ENCODE results near the gene HIVEP1. TPM values are rescaled to one million over a fixed set of nuclear protein-coding genes. Genes with fewer than 3 reads are reported as not detected.
"Not testable (repeated sequence)": the region's sequence is repeated elsewhere in the genome, so short reads cannot be mapped to it uniquely, and the experiment has no call there.

The HIVEP1 gene
- total RNA-seq, 4 donors from 2014 or later: 21.6 to 59.4 (median 34.5) TPM

GRCh38 chr6:12148841-12149240 is 136.7 kb downstream of the HIVEP1 start:
- TF ChIP-seq CTCF (IDR thresholded peaks at IDR 0.05): no peak
- no peak for ATAC-seq (ENCODE audit: low FRiP score)

GRCh38 chr6:12149944-12150510 is 137.9 kb downstream of the HIVEP1 start:
- no peak for TF ChIP-seq CTCF (IDR thresholded peaks at IDR 0.05)
- no peak for ATAC-seq (ENCODE audit: low FRiP score)
- DNase-seq (ENCODE audit: low spot score): no peak

More at GRCh38 chr6:12148841-12149240, 136.7 kb downstream of the HIVEP1 start:
- no peak for DNase-seq (ENCODE audit: low spot score)

- TF ChIP-seq CTCF (IDR thresholded peaks at IDR 0.05): no peak
- ATAC-seq (ENCODE audit: low FRiP score): no peak
- no peak for DNase-seq (ENCODE audit: low spot score)
These were observed 138.8 kb downstream of the HIVEP1 start for GRCh38 chr6:12150812-12151432.

GRCh38 chr6:12151433-12151820 is 139.3 kb downstream of the HIVEP1 start:
- no peak for ATAC-seq (ENCODE audit: low FRiP score)
- TF ChIP-seq CTCF (IDR thresholded peaks at IDR 0.05): no peak
- DNase-seq (ENCODE audit: low spot score): no peak

GRCh38 chr6:12152023-12152970 is 140.2 kb downstream of the HIVEP1 start:
- no peak for TF ChIP-seq CTCF (IDR thresholded peaks at IDR 0.05)
- DNase-seq (ENCODE audit: low spot score) (no peak), ATAC-seq (ENCODE audit: low FRiP score) (no peak)

GRCh38 chr6:12155769-12156168 is 143.7 kb downstream of the HIVEP1 start:
- not testable (repeated sequence) for DNase-seq (ENCODE audit: low spot score); ATAC-seq (ENCODE audit: low FRiP score)

GRCh38 chr6:12158686-12159415 is 146.7 kb downstream of the HIVEP1 start:
- no peak for TF ChIP-seq CTCF (IDR thresholded peaks at IDR 0.05)
- ATAC-seq (ENCODE audit: low FRiP score) (no peak), DNase-seq (ENCODE audit: low spot score) (no peak)
